Measurements from ENCODE around the gene NFE2L3. TPM values are rescaled to one million over a fixed set of nuclear protein-coding genes. Genes with fewer than 3 reads are reported as not detected.

NFE2L3 gene
- total RNA-seq, 1 donor from 2014 or later: 50.4 TPM

DNA sequence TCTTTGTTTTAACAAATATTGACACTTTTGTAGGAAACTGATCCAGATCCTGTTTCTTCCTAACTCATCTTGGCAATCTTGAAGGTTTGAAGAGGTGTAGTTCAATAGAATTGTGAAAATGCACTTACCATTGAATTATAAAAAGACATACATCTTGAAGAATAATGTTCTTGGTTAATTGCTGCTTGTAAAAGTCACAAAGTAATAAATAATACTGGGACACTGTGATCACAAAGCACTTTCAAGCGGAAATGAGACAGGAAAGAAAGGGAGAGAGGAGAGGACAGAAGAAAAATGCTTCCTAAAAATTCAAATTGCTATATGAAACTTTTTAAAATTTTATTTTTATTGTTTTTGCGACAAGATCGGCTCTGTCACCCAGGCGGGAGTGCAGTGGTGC is 15.2 kb upstream of the NFE2L3 start:
- H3K27ac Mint-ChIP-seq (ENCODE audit: unreplicated experiment): no peak overlapping the region
- Histone ChIP-seq H3K79me2 (ENCODE audit: insufficient read depth, low read length) (no peaks in the 10 kb centered on the region), H3K27me3 (ENCODE audit: insufficient read depth, low read length) (peaks cover 6% of the 10 kb centered on the region), H4K20me1 (ENCODE audit: insufficient read depth, low read length) (no peaks in the 10 kb centered on the region), H3K4me3 (ENCODE audit: insufficient read depth, low read depth, low read length) (no peak overlapping the region), H3K4me1 (ENCODE audit: insufficient read depth, low read length) (no peaks in the 10 kb centered on the region), H3K4me2 (ENCODE audit: low read length) (no peak overlapping the region), H3K36me3 (ENCODE audit: insufficient read depth, low read length) (no peaks in the 10 kb centered on the region), H2AFZ (ENCODE audit: low read depth, low read length) (no peak overlapping the region), H3K9me3 (ENCODE audit: insufficient read depth, low read depth, low read length) (no peaks in the 10 kb centered on the region), H3K9ac (ENCODE audit: low read length) (no peak overlapping the region), H3K27ac (ENCODE audit: low read depth, low read length) (no peak overlapping the region)
- TF ChIP-seq CTCF (IDR thresholded peaks at IDR 0.05; ENCODE audit: insufficient read depth, low read depth, low read length) (no peak), EZH2 (IDR thresholded peaks at IDR 0.05; ENCODE audit: insufficient read depth, low read length) (no peak)
- peaks cover 4% of the 10 kb centered on the region for H3K27me3 Mint-ChIP-seq (ENCODE audit: low read depth, unreplicated experiment)
- DNase-seq (ENCODE audit: low read depth): no peak
- FAIRE-seq: no peak
- no peaks in the 10 kb centered on the region for H3K9me3 Mint-ChIP-seq (ENCODE audit: unreplicated experiment)
- H3K4me1 Mint-ChIP-seq (ENCODE audit: low read depth, unreplicated experiment): peaks cover 3% of the 10 kb centered on the region
- H3K36me3 Mint-ChIP-seq (ENCODE audit: low read depth, unreplicated experiment): no peaks in the 10 kb centered on the region
- no peak overlapping the region for H3K4me3 Mint-ChIP-seq (ENCODE audit: unreplicated experiment)

DNA sequence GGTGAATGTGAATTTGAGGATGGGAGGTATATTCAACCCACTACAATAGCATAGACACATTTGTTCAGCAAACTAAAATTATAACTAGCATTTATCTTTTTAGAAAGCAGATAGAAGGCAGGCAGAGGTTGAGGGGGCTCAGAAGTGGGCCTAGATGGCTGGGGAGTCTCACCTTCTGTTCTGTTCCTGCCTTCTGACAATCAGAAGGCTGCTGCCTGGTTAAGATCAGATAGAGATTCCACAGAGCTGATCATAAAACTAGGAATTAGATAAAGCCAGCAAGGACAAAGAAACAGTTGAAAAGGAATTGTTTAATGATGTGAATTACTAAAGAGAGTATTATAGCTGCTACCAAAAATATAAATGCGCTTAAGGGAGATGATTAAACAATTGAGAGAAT is 11.6 kb upstream of the NFE2L3 start:
- Histone ChIP-seq H3K27me3 (ENCODE audit: insufficient read depth, low read length) (peaks cover under 1% of the 10 kb centered on the region), H3K4me3 (ENCODE audit: insufficient read depth, low read depth, low read length) (no peak overlapping the region), H3K4me1 (ENCODE audit: insufficient read depth, low read length) (peaks cover 6% of the 10 kb centered on the region), H3K4me2 (ENCODE audit: low read length) (no peak overlapping the region), H4K20me1 (ENCODE audit: insufficient read depth, low read length) (no peaks in the 10 kb centered on the region), H3K79me2 (ENCODE audit: insufficient read depth, low read length) (no peaks in the 10 kb centered on the region), H3K9me3 (ENCODE audit: insufficient read depth, low read depth, low read length) (no peaks in the 10 kb centered on the region), H2AFZ (ENCODE audit: low read depth, low read length) (no peak overlapping the region), H3K27ac (ENCODE audit: low read depth, low read length) (no peak overlapping the region), H3K36me3 (ENCODE audit: insufficient read depth, low read length) (no peaks in the 10 kb centered on the region), H3K9ac (ENCODE audit: low read length) (no peak overlapping the region)
- peaks cover 12% of the 10 kb centered on the region for H3K4me1 Mint-ChIP-seq (ENCODE audit: low read depth, unreplicated experiment)
- FAIRE-seq: no peak
- H3K27me3 Mint-ChIP-seq (ENCODE audit: low read depth, unreplicated experiment): no peaks in the 10 kb centered on the region
- TF ChIP-seq EZH2 (IDR thresholded peaks at IDR 0.05; ENCODE audit: insufficient read depth, low read length): no peak
- TF ChIP-seq CTCF (IDR thresholded peaks at IDR 0.05; ENCODE audit: insufficient read depth, low read depth, low read length): no peak
- no peak for DNase-seq (ENCODE audit: low read depth)
- no peak overlapping the region for H3K4me3 Mint-ChIP-seq (ENCODE audit: unreplicated experiment)
- H3K27ac Mint-ChIP-seq (ENCODE audit: unreplicated experiment): no peak overlapping the region
- no peaks in the 10 kb centered on the region for H3K9me3 Mint-ChIP-seq (ENCODE audit: unreplicated experiment)
- no peaks in the 10 kb centered on the region for H3K36me3 Mint-ChIP-seq (ENCODE audit: low read depth, unreplicated experiment)

GRCh38 chr7:26141077-26141476 is 10.9 kb upstream of the NFE2L3 start:
- no peaks in the 10 kb centered on the region for H3K36me3 ChIP-seq (ENCODE audit: insufficient read depth, low read length)
- no peak overlapping the region for H2AFZ ChIP-seq (ENCODE audit: low read depth, low read length)
- H3K4me3 ChIP-seq (ENCODE audit: insufficient read depth, low read depth, low read length): no peak overlapping the region
- no peaks in the 10 kb centered on the region for H4K20me1 ChIP-seq (ENCODE audit: insufficient read depth, low read length)
- FAIRE-seq (no peak), DNase-seq (ENCODE audit: low read depth) (no peak)
- H3K79me2 ChIP-seq (ENCODE audit: insufficient read depth, low read length): no peaks in the 10 kb centered on the region
- peaks cover 6% of the 10 kb centered on the region for H3K4me1 ChIP-seq (ENCODE audit: insufficient read depth, low read length)
- no peaks in the 10 kb centered on the region for H3K27me3 Mint-ChIP-seq (ENCODE audit: low read depth, unreplicated experiment)
- H3K36me3 Mint-ChIP-seq (ENCODE audit: low read depth, unreplicated experiment): no peaks in the 10 kb centered on the region
- no peaks in the 10 kb centered on the region for H3K9me3 ChIP-seq (ENCODE audit: insufficient read depth, low read depth, low read length)
- no peak overlapping the region for H3K27ac ChIP-seq (ENCODE audit: low read depth, low read length)
- H3K4me3 Mint-ChIP-seq (ENCODE audit: unreplicated experiment): no peak overlapping the region
- no peak overlapping the region for H3K9ac ChIP-seq (ENCODE audit: low read length)
- no peaks in the 10 kb centered on the region for H3K9me3 Mint-ChIP-seq (ENCODE audit: unreplicated experiment)
- TF ChIP-seq CTCF (IDR thresholded peaks at IDR 0.05; ENCODE audit: insufficient read depth, low read depth, low read length) (no peak), EZH2 (IDR thresholded peaks at IDR 0.05; ENCODE audit: insufficient read depth, low read length) (no peak)
- H3K27ac Mint-ChIP-seq (ENCODE audit: unreplicated experiment): no peak overlapping the region
- H3K27me3 ChIP-seq (ENCODE audit: insufficient read depth, low read length): no peaks in the 10 kb centered on the region
- H3K4me2 ChIP-seq (ENCODE audit: low read length): no peak overlapping the region
- H3K4me1 Mint-ChIP-seq (ENCODE audit: low read depth, unreplicated experiment): peaks cover 12% of the 10 kb centered on the region
